ENCODE results near the gene CD8B2.

CD8B2 gene

DNA sequence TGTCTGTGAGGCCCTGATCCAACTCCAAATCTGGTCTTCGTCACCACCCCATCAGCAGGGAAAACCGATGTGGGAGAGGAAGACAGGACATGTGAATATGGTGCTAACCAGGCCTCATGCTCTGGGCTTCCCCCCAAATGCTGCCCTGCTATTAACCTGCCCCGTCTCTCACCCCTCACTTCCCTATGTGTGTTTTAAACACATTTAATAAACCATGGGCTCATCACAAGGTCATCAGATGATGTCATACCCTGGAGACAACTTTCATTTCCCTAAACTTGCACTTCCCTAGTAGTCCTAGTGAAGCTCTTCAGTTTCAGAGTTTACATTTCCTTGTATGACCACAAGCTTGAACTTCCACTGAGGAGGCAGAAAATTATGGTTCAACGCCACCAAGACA is 49.9 kb downstream of the CD8B2 start:
- TF ChIP-seq, protein P1, sequence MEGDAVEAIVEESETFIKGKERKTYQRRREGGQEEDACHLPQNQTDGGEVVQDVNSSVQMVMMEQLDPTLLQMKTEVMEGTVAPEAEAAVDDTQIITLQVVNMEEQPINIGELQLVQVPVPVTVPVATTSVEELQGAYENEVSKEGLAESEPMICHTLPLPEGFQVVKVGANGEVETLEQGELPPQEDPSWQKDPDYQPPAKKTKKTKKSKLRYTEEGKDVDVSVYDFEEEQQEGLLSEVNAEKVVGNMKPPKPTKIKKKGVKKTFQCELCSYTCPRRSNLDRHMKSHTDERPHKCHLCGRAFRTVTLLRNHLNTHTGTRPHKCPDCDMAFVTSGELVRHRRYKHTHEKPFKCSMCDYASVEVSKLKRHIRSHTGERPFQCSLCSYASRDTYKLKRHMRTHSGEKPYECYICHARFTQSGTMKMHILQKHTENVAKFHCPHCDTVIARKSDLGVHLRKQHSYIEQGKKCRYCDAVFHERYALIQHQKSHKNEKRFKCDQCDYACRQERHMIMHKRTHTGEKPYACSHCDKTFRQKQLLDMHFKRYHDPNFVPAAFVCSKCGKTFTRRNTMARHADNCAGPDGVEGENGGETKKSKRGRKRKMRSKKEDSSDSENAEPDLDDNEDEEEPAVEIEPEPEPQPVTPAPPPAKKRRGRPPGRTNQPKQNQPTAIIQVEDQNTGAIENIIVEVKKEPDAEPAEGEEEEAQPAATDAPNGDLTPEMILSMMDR (IDR thresholded peaks at IDR 0.05; ENCODE audit: insufficient read depth, low read depth, low read length, missing control alignments): no peak
- no peak overlapping the region for H3K4me3 ChIP-seq (ENCODE audit: low read depth, low read length)
- no peak for DNase-seq (ENCODE audit: low read depth)

- TF ChIP-seq, protein P1 (IDR thresholded peaks at IDR 0.05; ENCODE audit: insufficient read depth, low read depth, low read length, missing control alignments): no peak
- H3K4me3 ChIP-seq (ENCODE audit: low read depth, low read length): no peak overlapping the region
- no peak for DNase-seq (ENCODE audit: low read depth)
Measured at GRCh38 chr2:106537791-106538191, 50.6 kb downstream of the CD8B2 start.

GRCh38 chr2:106540886-106541285 is 53.7 kb downstream of the CD8B2 start:
- no peak overlapping the region for H3K4me3 ChIP-seq (ENCODE audit: low read depth, low read length)
- TF ChIP-seq, protein P1 (IDR thresholded peaks at IDR 0.05; ENCODE audit: insufficient read depth, low read depth, low read length, missing control alignments): no peak
- no peak for DNase-seq (ENCODE audit: low read depth)

DNA sequence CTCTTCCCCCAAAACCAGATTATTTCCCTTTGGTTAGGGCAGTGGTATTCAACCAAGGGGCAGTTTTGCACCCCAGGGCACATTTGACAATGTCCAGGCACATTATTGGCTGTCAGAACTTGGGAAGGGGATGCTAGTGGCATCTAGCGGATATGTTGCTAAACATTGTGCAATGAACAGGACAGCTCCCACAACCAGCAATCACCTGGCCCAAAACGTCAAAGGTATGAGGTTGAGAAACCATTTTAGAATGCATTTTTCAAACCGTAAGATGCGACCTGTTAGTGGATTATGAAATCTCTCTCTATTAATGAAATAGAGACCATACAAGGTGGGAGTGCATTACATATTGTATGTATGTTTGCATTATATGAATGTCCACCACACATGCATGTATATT is 54.2 kb downstream of the CD8B2 start:
- no peak overlapping the region for H3K4me3 ChIP-seq (ENCODE audit: low read depth, low read length)
- DNase-seq (ENCODE audit: low read depth): no peak
- TF ChIP-seq, protein P1 (IDR thresholded peaks at IDR 0.05; ENCODE audit: insufficient read depth, low read depth, low read length, missing control alignments): no peak

GRCh38 chr2:106542746-106543359 is 55.7 kb downstream of the CD8B2 start:
- TF ChIP-seq, protein P1 (IDR thresholded peaks at IDR 0.05; ENCODE audit: insufficient read depth, low read depth, low read length, missing control alignments): peak; percentile 87
- H3K4me3 ChIP-seq (ENCODE audit: low read depth, low read length): no peak overlapping the region
- DNase-seq (ENCODE audit: low read depth): peak; percentile 62

DNA sequence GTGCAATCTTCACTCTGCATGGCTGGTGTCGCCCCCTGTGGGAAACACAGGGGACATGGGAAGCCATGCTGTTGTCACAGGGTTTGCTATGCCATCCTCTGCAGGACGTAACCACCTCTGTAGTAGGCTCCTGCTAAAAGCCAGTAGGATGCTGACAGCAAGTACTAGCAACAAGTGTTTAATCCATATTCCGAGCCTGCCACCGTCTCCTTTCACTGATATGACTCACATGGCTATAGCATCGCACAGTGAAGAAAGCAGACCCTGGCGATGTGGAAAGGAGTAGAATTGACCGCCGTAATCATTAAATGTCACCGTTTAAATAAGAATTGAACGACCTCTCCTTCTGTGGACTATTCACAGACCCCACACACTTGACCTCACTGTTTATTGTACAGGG is 57.8 kb downstream of the CD8B2 start:
- TF ChIP-seq, protein P1 (IDR thresholded peaks at IDR 0.05; ENCODE audit: insufficient read depth, low read depth, low read length, missing control alignments): no peak
- no peak for DNase-seq (ENCODE audit: low read depth)
- no peak overlapping the region for H3K4me3 ChIP-seq (ENCODE audit: low read depth, low read length)

GRCh38 chr2:106546391-106546990 is 59.3 kb downstream of the CD8B2 start:
- DNase-seq (ENCODE audit: low read depth): no peak
- TF ChIP-seq, protein P1 (IDR thresholded peaks at IDR 0.05; ENCODE audit: insufficient read depth, low read depth, low read length, missing control alignments): no peak
- no peak overlapping the region for H3K4me3 ChIP-seq (ENCODE audit: low read depth, low read length)

Data from GM12865 (cell line).